LoVo (cell line): ENCODE data around the gene C19orf53.
"Not testable (repeated sequence)": the region's sequence is repeated elsewhere in the genome, so short reads cannot be mapped to it uniquely, and the experiment has no call there.

Experiments used
- DNase-seq: peaks from one replicate; pipeline ENCODE4 v3.0.0-alpha.2; 2016; ENCODE audit warnings: low spot score

The C19orf53 gene

DNA sequence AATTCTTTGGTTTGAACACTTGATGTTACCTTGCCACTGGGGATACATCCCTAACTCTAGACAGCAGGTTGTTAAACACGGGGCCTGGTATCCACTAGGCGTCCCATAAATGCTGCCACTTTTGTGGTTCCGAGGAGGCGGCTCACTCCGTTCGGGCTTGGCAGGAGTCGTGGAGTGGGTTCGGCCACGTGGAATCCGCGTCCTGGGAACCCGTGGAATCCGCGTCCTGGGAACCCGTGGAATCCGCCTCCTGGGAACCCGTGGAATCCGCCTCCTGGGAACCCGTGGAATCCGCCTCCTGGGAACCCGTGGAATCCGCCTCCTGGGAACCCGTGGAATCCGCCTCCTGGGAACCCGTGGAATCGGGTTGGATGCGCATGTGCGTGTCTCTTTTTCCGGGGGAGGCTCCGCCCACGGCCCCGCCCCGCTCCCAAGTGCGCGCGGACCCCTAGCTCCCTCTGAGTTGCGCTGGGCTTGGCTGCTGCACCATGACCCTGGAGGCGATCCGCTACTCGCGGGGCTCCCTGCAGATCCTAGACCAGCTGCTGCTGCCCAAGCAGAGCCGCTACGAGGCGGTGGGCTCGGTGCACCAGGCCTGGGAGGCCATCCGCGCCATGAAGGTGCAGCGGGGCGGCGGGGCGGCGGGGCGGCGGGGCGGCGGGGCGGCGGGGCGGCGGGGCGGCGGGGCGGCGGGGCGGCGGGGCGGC is 10.0 kb upstream of the C19orf53 start, which contains the start of gene MRI1:
TSS of gene MRI1 (plus strand) at position 422 of the 707 bp plus-strand sequence. CDS start at position 489, 67 bp downstream.
- peak; percentile 80 for DNase-seq

GRCh38 chr19:13764821-13765394 is 9.3 kb upstream of the C19orf53 start:
- no peak for DNase-seq

GRCh38 chr19:13765395-13766094 is 8.7 kb upstream of the C19orf53 start:
- DNase-seq = no peak

GRCh38 chr19:13766095-13766481 is 8.2 kb upstream of the C19orf53 start:
- DNase-seq = no peak

DNA sequence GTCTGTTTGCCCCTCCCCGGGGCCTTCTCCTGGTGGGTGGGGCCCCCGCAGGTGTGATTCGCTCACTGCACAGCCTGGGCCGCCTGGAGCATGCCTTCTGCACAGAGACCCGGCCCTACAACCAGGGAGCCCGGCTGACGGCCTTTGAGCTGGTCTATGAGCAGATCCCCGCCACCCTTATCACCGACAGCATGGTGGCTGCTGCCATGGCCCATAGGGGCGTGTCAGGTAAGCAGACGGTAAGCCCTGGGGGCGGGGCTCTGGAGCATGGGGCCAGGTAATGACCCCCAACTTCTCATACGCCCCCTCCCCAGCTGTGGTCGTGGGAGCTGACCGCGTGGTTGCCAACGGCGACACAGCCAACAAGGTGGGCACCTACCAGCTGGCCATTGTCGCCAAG is 5.7 kb upstream of the C19orf53 start:
- no peak for DNase-seq

GRCh38 chr19:13770013-13770635 is 4.1 kb upstream of the C19orf53 start:
- no peak for DNase-seq

- no peak for DNase-seq
Observed at GRCh38 chr19:13778398-13778797, 4.1 kb downstream of the C19orf53 start.

DNA sequence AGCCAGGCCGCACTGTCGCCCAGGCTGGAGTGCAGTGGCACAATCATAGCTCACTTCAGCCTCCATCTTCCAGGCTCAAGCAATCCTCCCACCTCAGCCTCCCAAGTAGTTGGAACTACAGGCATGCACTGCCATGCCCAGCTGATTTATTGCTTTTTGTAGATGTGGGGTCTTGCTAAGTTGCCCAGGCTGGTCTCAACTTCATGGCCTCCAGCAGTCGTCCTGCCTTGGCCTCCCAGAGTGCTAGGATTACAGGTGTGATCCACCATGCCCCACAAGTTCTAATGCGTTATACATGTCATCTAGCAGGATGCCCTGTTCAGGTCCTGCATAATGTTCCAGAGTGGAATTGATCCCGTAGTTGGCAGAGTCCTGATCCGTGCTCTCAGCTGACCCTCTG is 4.6 kb downstream of the C19orf53 start:
- DNase-seq = no peak

DNA sequence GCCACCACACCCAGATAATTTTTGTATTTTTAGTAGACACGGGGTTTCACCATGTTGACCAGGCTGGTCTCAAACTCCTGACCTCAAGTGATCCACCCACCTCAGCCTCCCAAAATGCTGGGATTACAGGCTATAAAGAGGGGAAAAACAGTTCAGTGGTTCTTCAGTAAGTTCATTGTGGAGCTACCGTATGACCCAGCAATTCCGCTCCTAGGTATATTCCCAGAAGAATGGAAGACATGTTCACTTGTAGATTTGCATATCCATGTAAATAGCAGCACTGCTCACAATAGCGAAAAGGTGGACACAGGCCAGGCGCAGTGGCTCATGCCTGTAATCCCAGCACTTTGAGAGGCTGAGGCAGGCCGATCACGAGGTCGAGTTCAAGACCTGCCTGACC is 5.5 kb downstream of the C19orf53 start:
- DNase-seq = not testable (repeated sequence)

DNA sequence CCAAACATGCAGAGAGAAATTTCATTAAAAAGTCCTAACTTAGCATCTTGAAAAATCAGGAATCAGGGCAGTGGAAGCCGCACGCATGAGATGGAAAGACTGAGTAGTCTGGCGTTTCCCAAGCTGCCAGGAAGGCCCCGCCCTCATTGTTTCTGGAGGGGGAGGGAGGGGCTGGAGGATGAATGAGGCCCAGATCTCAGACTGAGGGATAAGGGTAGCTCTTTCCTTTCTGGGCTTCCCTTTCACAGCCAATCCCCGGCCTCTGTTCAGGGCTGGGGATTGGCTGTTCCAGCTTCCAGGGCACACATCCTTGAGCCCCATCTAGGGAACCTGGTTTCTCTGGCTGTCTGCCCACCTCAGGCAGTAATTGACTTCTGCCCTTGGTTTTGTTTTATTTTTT is 7.3 kb downstream of the C19orf53 start:
- no peak for DNase-seq

GRCh38 chr19:13782537-13782936 is 8.3 kb downstream of the C19orf53 start:
- DNase-seq = no peak

DNA sequence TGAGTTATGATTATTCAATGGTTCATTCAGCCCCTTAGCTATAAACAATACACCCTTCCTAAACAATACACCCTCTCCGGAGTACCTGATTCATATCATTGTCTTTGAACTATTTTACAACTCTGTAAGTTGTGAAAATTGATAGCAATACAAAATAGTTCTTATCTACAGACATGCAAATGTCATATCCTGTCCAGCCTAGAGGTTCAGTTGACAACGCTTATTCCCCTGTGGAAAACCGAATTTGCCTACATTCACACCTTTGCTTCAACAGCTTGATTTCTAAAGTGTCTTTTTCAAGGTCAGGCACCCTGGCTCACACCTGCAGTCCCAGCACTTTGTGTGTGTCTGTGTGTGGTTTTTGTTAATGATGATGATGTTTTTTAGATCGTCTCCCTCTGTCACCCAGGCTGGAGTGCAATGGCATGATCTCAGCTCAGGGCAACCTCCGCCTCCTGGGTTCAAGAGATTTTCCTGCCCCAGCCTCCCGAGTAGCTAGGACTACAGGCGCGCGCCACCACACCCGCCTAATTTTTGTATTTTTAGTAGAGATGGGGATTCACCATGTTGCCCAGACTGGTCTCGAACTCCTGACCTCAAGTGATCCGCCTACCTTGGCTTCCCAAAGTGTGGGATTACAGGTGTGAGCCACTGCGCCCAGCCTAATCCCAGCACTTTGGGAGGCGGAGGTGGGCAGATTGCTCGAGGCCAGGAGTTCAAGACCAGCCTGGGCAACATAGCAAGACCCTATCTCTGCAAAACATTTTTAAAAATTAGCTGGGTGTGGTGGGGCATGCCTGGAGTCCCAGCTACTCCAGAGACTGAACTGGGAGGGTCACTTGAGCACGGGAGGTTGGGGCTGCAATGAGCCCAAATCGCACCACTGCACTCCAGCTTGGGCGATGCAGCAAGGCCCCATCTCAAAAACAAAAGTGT is 9.6 kb downstream of the C19orf53 start:
- DNase-seq = no peak

DNA sequence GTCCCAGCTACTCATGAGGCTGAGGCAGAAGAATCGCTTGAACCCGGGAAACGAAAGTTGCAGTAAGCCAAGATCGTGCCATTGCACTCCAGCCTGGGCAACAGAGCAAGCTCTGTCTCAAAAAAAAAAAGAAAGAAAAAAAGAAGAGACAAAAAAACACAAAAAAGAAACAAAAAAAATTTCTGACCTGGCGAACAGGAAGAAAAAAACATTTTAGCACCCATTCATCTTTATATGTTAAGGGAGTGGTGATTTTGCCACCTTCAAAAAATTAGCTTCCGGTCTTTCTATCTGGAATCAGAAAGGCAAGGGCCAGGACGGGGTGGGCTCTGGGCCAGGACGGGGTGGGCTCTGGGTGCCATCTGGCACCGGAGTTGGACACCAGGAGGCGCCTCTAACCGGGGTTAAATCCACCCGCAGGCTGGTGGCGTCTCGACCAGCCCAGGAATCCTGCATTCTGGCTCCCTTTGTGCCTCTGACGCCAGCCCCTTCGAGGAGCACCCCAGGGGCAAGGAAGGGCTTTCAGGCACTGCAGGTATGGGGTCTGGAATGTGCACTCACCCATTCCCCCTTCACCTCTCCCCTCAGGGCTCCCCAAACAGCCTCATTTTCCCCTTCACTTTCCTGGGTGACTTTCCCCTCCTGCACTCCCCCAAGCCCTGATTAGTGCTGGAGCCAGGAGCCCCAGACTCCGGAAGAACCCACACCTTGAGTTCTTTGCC is 10.6 kb downstream of the C19orf53 start:
- no peak for DNase-seq

DNA sequence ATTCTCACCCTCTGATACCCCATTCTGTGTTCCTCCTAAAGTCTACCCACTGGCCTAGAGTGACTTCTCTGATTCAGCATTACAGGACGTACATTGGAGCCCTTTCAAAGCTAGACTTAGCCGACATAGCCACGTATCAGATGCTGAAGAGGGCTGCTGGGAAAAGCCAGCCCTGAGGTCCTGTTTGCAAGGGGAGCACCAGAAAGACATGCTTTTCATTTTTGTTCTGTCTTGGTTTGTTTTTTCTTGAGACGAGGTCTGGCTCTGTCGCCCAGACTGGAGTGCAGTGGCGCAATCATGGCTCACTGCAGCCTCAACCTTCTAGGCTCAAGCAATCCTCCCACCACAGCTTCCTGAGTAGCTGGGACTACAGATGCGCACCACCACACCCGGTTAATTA is 14.7 kb downstream of the C19orf53 start:
- DNase-seq = no peak

DNA sequence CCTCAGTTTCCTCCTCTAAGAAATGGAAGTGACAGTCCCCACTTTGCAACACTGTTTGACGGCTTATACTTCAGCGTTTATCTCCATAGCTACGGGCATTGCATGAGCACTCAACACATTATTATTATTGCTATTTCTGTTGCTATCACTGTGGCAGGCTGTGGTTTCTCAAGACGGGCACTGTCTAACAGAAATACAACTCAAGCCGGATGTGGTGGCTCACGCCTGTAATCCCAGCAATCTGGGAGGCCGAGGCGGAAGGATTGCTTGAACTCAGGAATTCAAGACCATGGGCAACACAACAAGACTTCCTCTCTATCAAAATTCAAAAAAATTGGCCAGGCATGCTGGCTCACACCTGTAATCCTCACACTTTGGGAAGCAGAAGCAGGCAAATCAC is 16.1 kb downstream of the C19orf53 start:
- no peak for DNase-seq

- not testable (repeated sequence) for DNase-seq
Observed at GRCh38 chr19:13793317-13793716, 19.1 kb downstream of the C19orf53 start.

GRCh38 chr19:13794398-13794756 is 20.1 kb downstream of the C19orf53 start:
- DNase-seq = peak; percentile 52

DNA sequence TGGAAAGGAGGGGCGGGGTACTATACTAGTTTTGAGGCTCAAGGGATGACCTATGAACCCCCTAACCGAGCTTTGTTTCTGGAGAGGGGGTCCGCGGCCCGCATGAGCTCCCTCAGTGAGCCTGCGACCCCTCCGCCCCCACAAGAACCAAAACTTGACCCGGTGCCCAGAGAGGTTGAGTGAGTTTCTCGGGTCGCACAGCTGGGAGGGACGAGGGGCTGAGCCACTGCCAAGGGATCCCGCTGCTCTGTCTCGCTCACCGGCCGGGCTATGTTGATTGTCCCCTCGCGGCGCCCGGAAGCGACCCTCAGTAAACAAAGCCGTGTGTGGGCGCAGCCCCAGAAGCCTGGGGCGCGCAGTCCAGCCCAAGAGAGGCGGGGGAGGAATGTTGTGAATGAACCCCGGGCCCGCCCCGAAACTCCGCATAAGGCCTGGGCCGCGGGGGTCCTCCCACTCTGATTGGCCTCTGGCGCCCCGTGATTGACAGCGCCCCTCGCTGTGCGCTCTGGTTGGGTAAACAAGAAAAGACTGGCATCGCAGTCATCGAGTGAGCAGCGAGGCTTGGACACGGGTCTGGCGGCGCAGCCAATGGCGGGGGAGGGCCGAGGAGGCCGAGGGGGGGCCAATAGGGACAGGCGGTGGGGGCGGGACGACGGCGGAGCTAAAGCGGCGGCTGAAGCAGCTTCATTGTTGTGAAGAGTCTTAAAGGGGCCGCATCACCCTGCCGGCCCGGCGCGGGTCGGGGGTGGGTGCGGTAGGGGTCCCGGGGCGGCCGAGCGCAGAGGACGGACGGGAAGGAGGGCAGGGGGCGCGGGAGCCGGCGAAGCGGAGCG is 20.7 kb downstream of the C19orf53 start, which contains the start of gene ZSWIM4:
TSS of gene ZSWIM4 (plus strand) at position 687 of the 833 bp plus-strand sequence. CDS start 206 bp downstream, outside the sequence.
- DNase-seq = peak; percentile 99

DNA sequence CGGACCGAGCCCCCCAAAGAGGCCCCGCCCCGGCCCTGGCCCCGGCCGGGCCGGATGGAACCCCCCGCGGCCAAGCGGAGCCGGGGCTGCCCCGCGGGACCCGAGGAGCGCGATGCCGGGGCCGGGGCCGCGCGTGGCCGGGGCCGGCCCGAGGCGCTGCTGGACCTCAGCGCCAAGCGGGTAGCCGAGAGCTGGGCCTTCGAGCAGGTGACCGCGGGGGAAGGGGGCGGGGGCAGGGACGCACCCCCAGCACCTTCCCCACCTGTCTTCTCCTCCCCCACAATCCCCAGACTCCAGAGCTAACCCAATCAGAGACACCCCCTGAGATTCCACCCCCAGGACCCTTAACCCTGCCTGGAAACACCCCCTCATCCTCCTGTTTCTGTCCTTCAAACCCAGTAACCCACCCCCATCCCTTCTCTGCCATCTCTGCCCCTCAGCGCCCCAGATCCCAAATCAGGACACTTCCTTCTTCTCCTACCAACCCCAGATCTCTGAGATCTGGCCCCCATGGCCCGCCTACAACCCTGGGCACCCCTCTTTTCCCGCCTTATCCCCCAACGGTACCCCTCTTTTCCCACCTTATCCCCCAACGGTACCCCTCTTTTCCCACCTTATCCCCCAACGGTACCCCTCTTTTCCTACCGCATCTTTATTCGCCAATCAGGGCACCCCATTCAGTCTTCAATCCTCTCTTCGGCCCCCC is 21.5 kb downstream of the C19orf53 start:
- peak; percentile 12 for DNase-seq
